Trophoblast cell (in vitro differentiated cells and primary cell): ENCODE results near the gene GVQW3.

Experiments used
- DNase-seq, 2 donors: peaks; one replicate each; pipeline ENCODE4 v3.0.0-alpha.2; 2016
- H2AFZ ChIP-seq: 2 replicates; pipeline ENCODE4 v1.6.1; 2013; ENCODE audit warnings: low read length, moderate library complexity, mild to moderate bottlenecking; ENCODE audit not compliant: insufficient read depth, poor library complexity
- H2AK5ac ChIP-seq: 2 replicates; pipeline ENCODE4 v1.6.1; 2013; ENCODE audit warnings: mild to moderate bottlenecking, low read length
- H2BK120ac ChIP-seq: 2 replicates; pipeline ENCODE4 v1.6.1; 2013; ENCODE audit warnings: low read length, mild to moderate bottlenecking, moderate library complexity; ENCODE audit not compliant: insufficient read depth, poor library complexity
- H2BK12ac ChIP-seq: 2 replicates; pipeline ENCODE4 v1.6.1; 2013; ENCODE audit warnings: mild to moderate bottlenecking, low read length, moderate library complexity
- H2BK5ac ChIP-seq: 2 replicates; pipeline ENCODE4 v1.6.1; 2013; ENCODE audit warnings: low read length, low read depth, moderate library complexity, mild to moderate bottlenecking; ENCODE audit not compliant: poor library complexity
- H3K14ac ChIP-seq: 2 replicates; pipeline ENCODE4 v1.6.1; 2013; ENCODE audit warnings: mild to moderate bottlenecking, low read length
- H3K18ac ChIP-seq: 2 replicates; pipeline ENCODE4 v1.6.1; 2013; ENCODE audit warnings: mild to moderate bottlenecking, low read length
- H3K23ac ChIP-seq: 2 replicates; pipeline ENCODE4 v1.6.1; 2013; ENCODE audit warnings: low read length
- H3K27ac ChIP-seq: 2 replicates; pipeline ENCODE4 v1.5.1; 2013; ENCODE audit warnings: low read depth, mild to moderate bottlenecking, inconsistent platforms, low read length, moderate library complexity
- H3K27me3 ChIP-seq: 2 replicates; pipeline ENCODE4 v1.6.1; 2013; ENCODE audit warnings: inconsistent platforms, mild to moderate bottlenecking, low read length, moderate library complexity; ENCODE audit not compliant: insufficient read depth
- H3K36me3 ChIP-seq, 2 experiments: 1 replicate in 1 of 2; 2 replicates in 1 of 2; pipeline ENCODE4 v1.6.1; 2013; ENCODE audit warnings: low read length in 2 of 2, mild to moderate bottlenecking in 2 of 2, moderate library complexity in 1 of 2; ENCODE audit not compliant: insufficient read depth in 2 of 2, control insufficient read depth in 1 of 2
- H3K4ac ChIP-seq: 2 replicates; pipeline ENCODE4 v1.6.1; 2013; ENCODE audit warnings: low read depth, mild to moderate bottlenecking, low read length, moderate library complexity
- H3K4me1 ChIP-seq, 2 experiments: 1 replicate in 1 of 2; 2 replicates in 1 of 2; pipeline ENCODE4 v1.6.1; 2013; ENCODE audit warnings: low read length in 2 of 2, mild to moderate bottlenecking in 2 of 2, moderate library complexity in 1 of 2; ENCODE audit not compliant: insufficient read depth in 2 of 2, control insufficient read depth in 1 of 2
- H3K4me2 ChIP-seq: 2 replicates; pipeline ENCODE4 v1.6.1; 2013; ENCODE audit warnings: inconsistent platforms, mild to moderate bottlenecking, low read length, moderate library complexity
- H3K4me3 ChIP-seq: 2 replicates; pipeline ENCODE4 v1.5.1; 2013; ENCODE audit warnings: mild to moderate bottlenecking, low read depth, low read length, inconsistent platforms
- H3K79me1 ChIP-seq: one replicate; pipeline ENCODE4 v1.6.1; 2013; ENCODE audit warnings: low read length
- H3K79me2 ChIP-seq: 2 replicates; pipeline ENCODE4 v1.6.1; 2013; ENCODE audit warnings: low read length, mild to moderate bottlenecking; ENCODE audit not compliant: control insufficient read depth, insufficient read depth, poor library complexity
- H3K9ac ChIP-seq: 2 replicates; pipeline ENCODE4 v1.6.1; 2013; ENCODE audit warnings: mild to moderate bottlenecking, low read length
- H3K9me3 ChIP-seq: 2 replicates; pipeline ENCODE4 v1.6.1; 2013; ENCODE audit warnings: low read depth, mild to moderate bottlenecking, control low read depth, inconsistent platforms, low read length; ENCODE audit not compliant: insufficient read depth
- H4K12ac ChIP-seq: 2 replicates; pipeline ENCODE4 v1.6.1; 2013; ENCODE audit warnings: low read depth, mild to moderate bottlenecking, low read length, moderate library complexity
- H4K8ac ChIP-seq: 2 replicates; pipeline ENCODE4 v1.6.1; 2013; ENCODE audit warnings: low read depth, mild to moderate bottlenecking, low read length, moderate library complexity
- H4K91ac ChIP-seq: one replicate; pipeline ENCODE4 v1.6.1; 2013; ENCODE audit warnings: low read depth, mild to moderate bottlenecking, low read length, moderate library complexity
- WGBS: extraction: QIAGEN DNeasy Blood & Tissue Kit; methylation state at CpG from one replicate; pipeline ENCODE4 v1.1.7; 2013; ENCODE audit warnings: missing lambda C conversion rate; ENCODE audit not compliant: insufficient read length, insufficient coverage; ENCODE audit errors: extremely low coverage; 5-methylcytosine and 5-hydroxymethylcytosine counted together

Gene GVQW3

GRCh38 chr11:76391811-76392475 lies 10.8 kb downstream of the GVQW3 start:
- Histone ChIP-seq H3K4me3 (no peak overlapping the region), H3K9ac (no peak overlapping the region), H3K23ac (no peak overlapping the region), H3K4ac (no peak overlapping the region), H3K36me3 (no peaks in the 10 kb centered on the region), H3K4me1 (no peaks in the 10 kb centered on the region), H2AFZ (no peak overlapping the region), H2BK5ac (no peak overlapping the region), H2BK12ac (no peak overlapping the region), H4K91ac (no peak overlapping the region), H3K79me2 (no peaks in the 10 kb centered on the region), H4K8ac (no peak overlapping the region), H3K18ac (no peak overlapping the region), H2BK120ac (no peak overlapping the region), H3K79me1 (no peaks in the 10 kb centered on the region), H3K14ac (no peak overlapping the region), H4K12ac (no peak overlapping the region), H3K27ac (no peak overlapping the region), H3K27me3 (no peaks in the 10 kb centered on the region), H3K9me3 (no peaks in the 10 kb centered on the region), H3K4me2 (no peak overlapping the region), H2AK5ac (no peak overlapping the region)
- WGBS = no CpG with 5 or more reads among the region's 7 CpGs
- DNase-seq = no peak

- no peaks in the 10 kb centered on the region for H3K9me3 ChIP-seq
- no peak for DNase-seq
- no peaks in the 10 kb centered on the region for H3K36me3 ChIP-seq
- no peak overlapping the region for H4K12ac ChIP-seq
- H3K79me2 ChIP-seq = no peaks in the 10 kb centered on the region
- no peaks in the 10 kb centered on the region for H3K79me1 ChIP-seq
- no peak overlapping the region for H4K91ac ChIP-seq
- H2BK120ac ChIP-seq = no peak overlapping the region
- H2AFZ ChIP-seq = no peak overlapping the region
- H4K8ac ChIP-seq = no peak overlapping the region
- no peak overlapping the region for H2AK5ac ChIP-seq
- H3K4me3 ChIP-seq = no peak overlapping the region
- no peak overlapping the region for H3K14ac ChIP-seq
- no peak overlapping the region for H3K27ac ChIP-seq
- no peak overlapping the region for H2BK5ac ChIP-seq
- H3K4me2 ChIP-seq = no peak overlapping the region
- H3K23ac ChIP-seq = no peak overlapping the region
- H3K27me3 ChIP-seq = no peaks in the 10 kb centered on the region
- H3K4me1 ChIP-seq = no peaks in the 10 kb centered on the region
- H3K9ac ChIP-seq = no peak overlapping the region
- no peak overlapping the region for H2BK12ac ChIP-seq
- no peak overlapping the region for H3K18ac ChIP-seq
- H3K4ac ChIP-seq = no peak overlapping the region
- no CpG with 5 or more reads among the region's 1 CpG for WGBS
Measured at GRCh38 chr11:76392870-76393269, 11.7 kb downstream of the GVQW3 start.

GRCh38 chr11:76394411-76394810 lies 13.3 kb downstream of the GVQW3 start:
- Histone ChIP-seq H3K9ac (no peak overlapping the region), H2BK120ac (no peak overlapping the region), H3K9me3 (no peaks in the 10 kb centered on the region), H2BK12ac (no peak overlapping the region), H3K18ac (no peak overlapping the region), H3K79me2 (no peaks in the 10 kb centered on the region), H2AK5ac (no peak overlapping the region), H3K23ac (no peak overlapping the region), H3K27me3 (no peaks in the 10 kb centered on the region), H4K91ac (no peak overlapping the region), H3K4me3 (no peak overlapping the region), H3K36me3 (no peaks in the 10 kb centered on the region), H3K79me1 (no peaks in the 10 kb centered on the region), H2BK5ac (no peak overlapping the region), H3K4me1 (no peaks in the 10 kb centered on the region), H2AFZ (no peak overlapping the region), H3K14ac (no peak overlapping the region), H3K4me2 (no peak overlapping the region), H3K27ac (no peak overlapping the region), H4K12ac (no peak overlapping the region), H3K4ac (no peak overlapping the region), H4K8ac (no peak overlapping the region)
- DNase-seq = no peak

GRCh38 chr11:76395296-76395695 lies 14.2 kb downstream of the GVQW3 start:
- Histone ChIP-seq H3K27me3 (no peaks in the 10 kb centered on the region), H3K9me3 (no peaks in the 10 kb centered on the region), H3K23ac (no peak overlapping the region), H2BK120ac (no peak overlapping the region), H4K8ac (no peak overlapping the region), H4K12ac (no peak overlapping the region), H2AFZ (no peak overlapping the region), H3K4ac (no peak overlapping the region), H3K4me3 (no peak overlapping the region), H3K4me2 (no peak overlapping the region), H2BK12ac (no peak overlapping the region), H3K18ac (no peak overlapping the region), H3K4me1 (no peaks in the 10 kb centered on the region), H2AK5ac (no peak overlapping the region), H3K9ac (no peak overlapping the region), H4K91ac (no peak overlapping the region), H3K27ac (no peak overlapping the region), H3K36me3 (no peaks in the 10 kb centered on the region), H2BK5ac (no peak overlapping the region), H3K79me2 (no peaks in the 10 kb centered on the region), H3K79me1 (no peaks in the 10 kb centered on the region), H3K14ac (no peak overlapping the region)
- no CpG with 5 or more reads among the region's 1 CpG for WGBS
- no peak for DNase-seq
